Stimulated activated CD4-positive, alpha-beta T cell treated with anti-CD3 and anti-CD28 coated beads, Interleukin-12 subunit alpha, Interleukin-12 subunit beta, amount 100 ng/mL, for 48 hours (primary cell): ENCODE results near the gene GET3.
"Not testable (repeated sequence)": the region's sequence is repeated elsewhere in the genome, so short reads cannot be mapped to it uniquely, and the experiment has no call there.

Experiments used
- DNase-seq, 3 donors: peaks; one replicate each; pipeline ENCODE4 v3.0.0-alpha.2; 2020; ENCODE audit warnings: low read depth in 2 of 3, low spot score in 1 of 3

Gene GET3

GRCh38 chr19:12790628-12791344 lies 53.5 kb downstream of the GET3 start:
- no peak for DNase-seq

GRCh38 chr19:12791345-12792050 lies 54.2 kb downstream of the GET3 start, which contains the start of gene JUNB:
TSS of gene JUNB (plus strand) at chr19:12791486. CDS start at chr19:12791772, 286 bp downstream.
- peak; percentile 94 to 95 (median 95) for DNase-seq

- DNase-seq, result peak; percentile 50 to 77 (median 74)
Observed at GRCh38 chr19:12792051-12792852, 55.0 kb downstream of the GET3 start.

GRCh38 chr19:12792853-12793289 lies 55.6 kb downstream of the GET3 start:
- DNase-seq, result no peak

- DNase-seq, result peak; percentile 84 to 90 (median 88)
Observed at GRCh38 chr19:12793290-12794195, 56.2 kb downstream of the GET3 start.

GRCh38 chr19:12794196-12794941 lies 57.1 kb downstream of the GET3 start:
- no peak for DNase-seq

- DNase-seq, result no peak
Observed at GRCh38 chr19:12794971-12795381, 57.7 kb downstream of the GET3 start.

GRCh38 chr19:12796146-12797071 lies 59.1 kb downstream of the GET3 start:
- DNase-seq, result peak in 1 of 3 donors; percentile 76

- no peak for DNase-seq
Observed at GRCh38 chr19:12797141-12797587, 59.9 kb downstream of the GET3 start.

- not testable (repeated sequence) for DNase-seq
Observed at GRCh38 chr19:12797607-12798006, 60.3 kb downstream of the GET3 start.
